Tibial nerve (tissue), 4 donors: ENCODE results near the gene GNGT2. TPM values are rescaled to one million over a fixed set of nuclear protein-coding genes. Genes with fewer than 3 reads are reported as not detected.
"Not testable (repeated sequence)": the region's sequence is repeated elsewhere in the genome, so short reads cannot be mapped to it uniquely, and the experiment has no call there.

Experiments
- DNase-seq, 2 donors: peaks; one replicate each; pipeline ENCODE4 v3.0.0-alpha.2; 2019; ENCODE audit warnings: low spot score in 2 of 2
- H3K27ac ChIP-seq, 4 donors: fragments of 200-600 bp; sonication (generic) in 3 of 4; one replicate each; pipeline ENCODE4 v1.5.1; 2017 to 2019; ENCODE audit warnings: mild to moderate bottlenecking in 1 of 4
- H3K27me3 ChIP-seq, 2 donors: fragments of 200-600 bp; sonication (generic) in 1 of 2; one replicate each; pipeline versions ENCODE4 v1.5.1 to v1.6.0; 2017 to 2019
- H3K36me3 ChIP-seq, 3 donors: fragments of 200-600 bp; sonication (generic); one replicate each; pipeline ENCODE4 v1.5.1; 2018 to 2019
- H3K4me1 ChIP-seq, 4 donors: fragments of 200-600 bp; sonication (generic) in 3 of 4; one replicate each; pipeline ENCODE4 v1.5.1; 2017 to 2019
- H3K4me3 ChIP-seq, 4 donors: fragments of 200-600 bp; sonication (generic) in 3 of 4; one replicate each; pipeline ENCODE4 v1.5.1; 2017 to 2019; ENCODE audit warnings: mild to moderate bottlenecking in 1 of 4, moderate library complexity in 1 of 4
- H3K9me3 ChIP-seq, 4 donors: fragments of 200-600 bp; sonication (generic) in 3 of 4; one replicate each; pipeline ENCODE4 v1.5.1; 2017 to 2019
- CTCF ChIP-seq, 5 experiments: fragments of 200-600 bp in 3 of 5; fragments of 450-650 bp in 2 of 5; sonication (generic) in 3 of 5; IDR thresholded peaks; one replicate each; pipeline ENCODE4 v1.5.1; 2016 to 2019; ENCODE audit warnings: antibody characterized with exemption in 5 of 5, mild to moderate bottlenecking in 3 of 5, moderate library complexity in 2 of 5
- EP300 ChIP-seq, 2 donors: sonication (generic); formaldehyde crosslinking; IDR thresholded peaks; one replicate each; pipeline ENCODE4 v1.6.1; 2017; ENCODE audit warnings: antibody characterized with exemption in 2 of 2, mild to moderate bottlenecking in 1 of 2
- POLR2A ChIP-seq, 2 donors: fragments of 450-650 bp; IDR thresholded peaks; one replicate each; pipeline ENCODE4 v1.6.1; 2017; ENCODE audit warnings: antibody characterized with exemption in 2 of 2, mild to moderate bottlenecking in 2 of 2, moderate library complexity in 2 of 2
- WGBS, 2 donors: methylation state at CpG; one replicate each; pipeline ENCODE4 v1.1.5; 2018; 5-methylcytosine and 5-hydroxymethylcytosine counted together
- total RNA-seq, 4 donors: library from RNA; depleted of rRNA; stranded (reverse); fragments of >200 nt; gene quantifications; one replicate each; pipeline ENCODE4 v1.1.0, GENCODE V29; 2016

The GNGT2 gene
- total RNA-seq, 4 donors from 2014 or later: 1.2 TPM; not detected in 3

- WGBS, 2 donors: 14 to 15% methylated on average over 5 of the region's 5 CpGs
- DNase-seq: peak; percentile 40 to 80
- Histone ChIP-seq H3K27me3 (no peaks in the 10 kb centered on the region), H3K36me3 (no peaks in the 10 kb centered on the region), H3K9me3 (peaks cover 0 to 28% (median 9%) of the 10 kb centered on the region in 4 donors), H3K4me3 (no peak overlapping the region), H3K4me1 (no peaks in the 10 kb centered on the region), H3K27ac (no peak overlapping the region)
- TF ChIP-seq CTCF (IDR thresholded peaks at IDR 0.05): peak; percentile 56 to 72 (median 66)
- no peak for TF ChIP-seq EP300 (IDR thresholded peaks at IDR 0.05)
Measured at GRCh38 chr17:49180303-49180702, 30.1 kb downstream of the GNGT2 start.

- peaks cover 0 to 38% (median 10%) of the 10 kb centered on the region in 4 donors for H3K9me3 ChIP-seq
Measured at GRCh38 chr17:49175978-49176377, 34.4 kb downstream of the GNGT2 start.

DNA sequence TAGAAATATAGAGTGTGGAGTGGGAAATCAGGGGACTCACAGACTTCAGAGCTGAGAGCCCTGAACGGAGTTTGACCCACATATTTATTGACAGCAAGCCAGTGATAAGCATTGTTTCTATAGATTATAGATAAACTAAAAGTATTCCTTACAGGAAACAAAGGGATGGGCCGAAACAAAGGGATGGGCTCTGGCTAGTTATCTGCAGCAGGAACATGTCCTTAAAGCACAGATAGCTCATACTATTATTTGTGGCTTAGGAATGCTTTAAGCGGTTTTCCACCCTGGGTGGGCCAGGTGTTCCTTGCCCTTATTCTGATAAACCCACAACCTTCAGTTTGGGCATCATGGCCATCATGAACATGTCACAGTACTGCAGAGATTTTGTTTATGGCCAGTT lies 39.7 kb downstream of the GNGT2 start:
- Histone ChIP-seq H3K9me3 (peaks cover 0 to 24% (median 2%) of the 10 kb centered on the region in 4 donors), H3K27me3 (peaks cover 0 to 29% of the 10 kb centered on the region in 2 donors)
- WGBS, 2 donors: 86 to 87% methylated on average over 3 of the region's 3 CpGs
- H3K27ac ChIP-seq, H3K36me3 ChIP-seq, DNase-seq, H3K4me3 ChIP-seq, H3K4me1 ChIP-seq: not testable (repeated sequence)

More at GRCh38 chr17:49175978-49176377, 34.4 kb downstream of the GNGT2 start:
- H3K27me3 ChIP-seq, DNase-seq, H3K36me3 ChIP-seq, H3K4me3 ChIP-seq, H3K4me1 ChIP-seq, H3K27ac ChIP-seq: not testable (repeated sequence)
- 89 to 93% methylated on average over 11 of the region's 11 CpGs for WGBS, 2 donors

DNA sequence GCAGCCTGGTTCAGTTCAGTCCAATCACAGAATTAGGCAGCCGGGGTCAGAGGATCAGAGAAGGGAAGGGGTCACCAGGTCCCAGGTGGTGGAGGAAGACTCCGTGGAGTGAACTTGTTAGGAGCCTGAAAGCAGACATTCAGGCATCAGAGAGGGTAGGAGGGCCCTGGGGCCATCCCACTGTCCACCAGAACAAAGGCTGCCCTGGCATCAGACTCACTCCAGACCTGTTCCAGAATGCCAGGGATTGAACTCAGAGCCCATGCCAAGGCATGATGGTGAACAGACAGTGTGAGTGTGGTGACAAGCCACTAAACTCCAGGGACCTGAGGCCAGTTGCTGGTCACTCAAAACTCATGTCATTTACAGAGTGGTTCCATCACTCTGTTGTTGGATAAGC lies 40.2 kb downstream of the GNGT2 start:
- Histone ChIP-seq H3K4me3 (no peak overlapping the region), H3K9me3 (peaks cover 0 to 19% (median under 1%) of the 10 kb centered on the region in 4 donors), H3K4me1 (no peaks in the 10 kb centered on the region), H3K36me3 (no peaks in the 10 kb centered on the region), H3K27me3 (peaks cover 0 to 29% of the 10 kb centered on the region in 2 donors), H3K27ac (no peak overlapping the region)
- 73 to 80% methylated on average over 2 of the region's 2 CpGs for WGBS, 2 donors
- TF ChIP-seq CTCF (IDR thresholded peaks at IDR 0.05) (no peak), POLR2A (IDR thresholded peaks at IDR 0.05) (no peak), EP300 (IDR thresholded peaks at IDR 0.05) (no peak)
- DNase-seq: no peak

- TF ChIP-seq CTCF (IDR thresholded peaks at IDR 0.05) (no peak), POLR2A (IDR thresholded peaks at IDR 0.05) (no peak), EP300 (IDR thresholded peaks at IDR 0.05) (no peak)
- Histone ChIP-seq H3K27me3 (peaks cover 0 to 29% of the 10 kb centered on the region in 2 donors), H3K4me1 (no peaks in the 10 kb centered on the region), H3K4me3 (no peak overlapping the region), H3K27ac (no peak overlapping the region), H3K9me3 (peaks cover 0 to 7% (median 0%) of the 10 kb centered on the region in 4 donors), H3K36me3 (no peaks in the 10 kb centered on the region)
- 67 to 74% methylated on average over 9 of the region's 9 CpGs for WGBS, 2 donors
- no peak for DNase-seq
Measured at GRCh38 chr17:49168706-49169105, 41.7 kb downstream of the GNGT2 start.

GRCh38 chr17:49165143-49165542 lies 45.2 kb downstream of the GNGT2 start:
- TF ChIP-seq POLR2A (IDR thresholded peaks at IDR 0.05) (no peak), CTCF (IDR thresholded peaks at IDR 0.05) (no peak), EP300 (IDR thresholded peaks at IDR 0.05) (no peak)
- H3K9me3 ChIP-seq: peaks cover 0 to 1% (median 0%) of the 10 kb centered on the region in 4 donors
- H3K36me3 ChIP-seq: no peaks in the 10 kb centered on the region
- H3K4me3 ChIP-seq: no peak overlapping the region
- H3K27me3 ChIP-seq: peaks cover 0 to 31% of the 10 kb centered on the region in 2 donors
- H3K4me1 ChIP-seq: no peaks in the 10 kb centered on the region
- no peak overlapping the region for H3K27ac ChIP-seq
- WGBS, 2 donors: 79 to 92% methylated on average over 2 of the region's 2 CpGs
- no peak for DNase-seq
